Neural progenitor cell (in vitro differentiated cells): Measurements from ENCODE around the gene NUS1.

ENCODE experiments used
- CTCF ChIP-seq: fragments of 200-600 bp; sonication (generic); IDR thresholded peaks from 2 replicates; pipeline ENCODE4 v1.5.1; 2017; ENCODE audit warnings: antibody characterized with exemption, mild to moderate bottlenecking
- EZH2 ChIP-seq: fragments of 200-600 bp; sonication (generic); IDR thresholded peaks from 2 replicates; pipeline ENCODE4 v1.6.1; 2017; ENCODE audit warnings: antibody characterized with exemption, mild to moderate bottlenecking, moderate library complexity

- TF ChIP-seq EZH2 (no peak), CTCF (no peak)
These were observed 1.4 kb downstream of the NUS1 start for GRCh38 chr6:117676577-117677218.
